HG02763 (cell line): ENCODE data around the gene TGM1.

Source experiments
- ATAC-seq: cut with Tn5 transposase; IDR thresholded peaks from one replicate; pipeline ENCODE4 v1.9.1; 2021; ENCODE audit warnings: mild to moderate bottlenecking, moderate library complexity; ENCODE audit not compliant: unreplicated experiment

Gene TGM1

DNA sequence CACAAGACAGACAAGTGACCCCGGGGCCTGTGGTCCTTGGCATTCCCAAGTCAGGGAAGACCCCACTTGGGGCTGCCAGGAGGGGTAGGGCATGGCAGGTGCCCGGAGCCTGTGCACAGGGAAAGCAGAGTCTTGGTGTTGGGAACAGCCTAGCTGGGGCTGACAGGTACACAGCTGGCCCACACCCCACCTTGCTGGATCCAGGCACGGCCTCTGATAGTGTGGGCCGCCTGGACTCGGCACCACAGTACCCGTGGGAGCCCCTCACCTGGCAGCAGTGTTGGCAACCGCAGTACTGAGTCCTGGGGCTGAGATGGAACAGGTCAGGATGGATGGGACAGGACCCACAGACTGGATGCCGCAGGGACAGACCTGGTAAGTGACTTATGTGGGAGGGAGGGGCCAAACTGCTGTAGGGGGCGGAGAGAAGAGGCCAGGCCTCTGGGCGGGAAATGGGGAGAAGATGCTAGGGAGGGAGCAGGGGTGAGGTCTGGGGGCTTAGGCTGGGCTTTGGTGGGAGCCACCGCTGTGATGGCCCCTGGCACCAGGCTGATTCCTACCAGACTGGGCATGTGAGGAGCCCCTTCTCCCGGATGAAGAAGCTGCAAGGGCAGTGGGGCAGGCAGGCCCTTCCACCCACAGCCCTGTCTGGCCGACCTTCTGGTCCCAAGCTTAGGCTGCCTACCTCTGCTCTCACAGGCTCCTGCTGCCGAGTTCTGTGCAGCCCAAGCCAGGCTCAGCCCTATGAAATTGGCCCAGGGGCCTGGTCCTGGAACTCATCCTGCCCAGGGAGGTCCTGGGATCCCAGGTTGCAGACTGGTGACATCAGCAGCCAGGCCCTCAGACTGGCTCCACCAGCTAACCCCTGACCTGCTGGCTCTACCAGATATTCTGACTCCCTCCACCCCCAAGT lies at the start of gene TGM1:
Gene TGM1 (minus strand): TSS at position 357 of the 913 bp plus-strand sequence. CDS start 825 bp downstream, outside the sequence.
- ATAC-seq, result no peak

DNA sequence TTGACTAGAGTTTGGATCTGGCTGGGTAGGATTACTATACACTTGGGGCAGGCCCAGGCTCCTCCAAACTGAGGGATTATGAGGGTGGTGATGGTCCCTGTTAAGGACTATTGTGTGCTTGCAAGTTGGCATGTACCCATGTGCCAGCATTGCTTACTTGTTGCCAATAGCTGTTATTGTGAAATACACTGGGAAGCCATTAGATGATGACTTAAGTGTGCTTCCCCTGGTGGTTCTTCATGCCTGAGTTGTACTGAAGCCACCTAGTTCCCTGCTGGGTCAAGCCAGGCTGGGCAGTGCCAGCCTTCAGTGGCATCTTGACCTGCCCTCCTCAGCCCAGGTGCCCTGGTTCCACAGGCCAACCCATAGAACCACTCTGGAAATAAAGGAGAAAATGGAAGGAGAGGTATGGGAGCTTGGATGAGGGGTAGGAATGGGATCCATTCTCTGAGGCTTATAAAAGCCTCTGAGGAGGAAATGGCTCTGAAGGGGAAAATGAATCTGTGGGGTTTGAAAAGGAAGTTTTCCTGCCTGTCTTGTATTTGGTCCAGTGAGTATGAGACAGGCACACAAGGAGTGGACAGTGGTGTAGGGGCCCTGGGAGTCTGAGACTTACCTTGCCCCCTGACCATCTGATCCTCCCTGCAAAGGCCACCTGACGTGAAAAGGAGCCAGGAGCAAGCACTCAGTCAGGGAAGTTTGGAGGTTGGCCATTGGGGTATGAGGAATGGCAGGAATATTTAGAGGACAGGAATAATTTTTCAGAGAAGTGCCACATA lies 49.0 kb upstream of the TGM1 start:
- no peak for ATAC-seq

DNA sequence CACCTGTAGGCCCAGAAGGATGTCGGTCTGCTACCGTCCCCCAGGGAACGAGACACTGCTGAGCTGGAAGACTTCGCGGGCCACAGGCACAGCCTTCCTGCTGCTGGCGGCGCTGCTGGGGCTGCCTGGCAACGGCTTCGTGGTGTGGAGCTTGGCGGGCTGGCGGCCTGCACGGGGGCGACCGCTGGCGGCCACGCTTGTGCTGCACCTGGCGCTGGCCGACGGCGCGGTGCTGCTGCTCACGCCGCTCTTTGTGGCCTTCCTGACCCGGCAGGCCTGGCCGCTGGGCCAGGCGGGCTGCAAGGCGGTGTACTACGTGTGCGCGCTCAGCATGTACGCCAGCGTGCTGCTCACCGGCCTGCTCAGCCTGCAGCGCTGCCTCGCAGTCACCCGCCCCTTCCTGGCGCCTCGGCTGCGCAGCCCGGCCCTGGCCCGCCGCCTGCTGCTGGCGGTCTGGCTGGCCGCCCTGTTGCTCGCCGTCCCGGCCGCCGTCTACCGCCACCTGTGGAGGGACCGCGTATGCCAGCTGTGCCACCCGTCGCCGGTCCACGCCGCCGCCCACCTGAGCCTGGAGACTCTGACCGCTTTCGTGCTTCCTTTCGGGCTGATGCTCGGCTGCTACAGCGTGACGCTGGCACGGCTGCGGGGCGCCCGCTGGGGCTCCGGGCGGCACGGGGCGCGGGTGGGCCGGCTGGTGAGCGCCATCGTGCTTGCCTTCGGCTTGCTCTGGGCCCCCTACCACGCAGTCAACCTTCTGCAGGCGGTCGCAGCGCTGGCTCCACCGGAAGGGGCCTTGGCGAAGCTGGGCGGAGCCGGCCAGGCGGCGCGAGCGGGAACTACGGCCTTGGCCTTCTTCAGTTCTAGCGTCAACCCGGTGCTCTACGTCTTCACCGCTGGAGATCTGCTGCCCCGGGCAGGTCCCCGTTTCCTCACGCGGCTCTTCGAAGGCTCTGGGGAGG lies 47.9 kb upstream of the TGM1 start, which contains the start of gene LTB4R:
Gene LTB4R (plus strand): TSS at position 857 of the 959 bp plus-strand sequence. CDS start 4,150 bp downstream, outside the sequence.
- peak; percentile 56 for ATAC-seq

DNA sequence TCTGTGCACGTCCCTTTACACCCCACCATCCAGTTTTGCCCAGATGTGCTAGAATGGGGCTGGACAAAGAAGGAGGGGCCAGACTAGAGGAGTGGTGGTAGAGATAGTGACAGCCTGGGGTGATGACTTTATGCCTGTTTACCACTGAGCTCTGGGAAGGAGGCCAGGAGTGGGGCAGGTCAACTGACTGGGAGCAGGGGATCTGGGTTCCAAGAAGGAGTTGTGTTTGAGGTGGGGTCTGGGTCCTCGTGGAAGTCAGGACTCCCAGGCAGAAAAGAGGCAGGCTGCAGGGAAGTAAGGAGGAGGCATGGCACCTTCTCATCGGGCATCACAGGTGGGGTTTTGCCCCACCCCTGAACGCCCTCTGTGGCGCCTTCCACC lies 47.3 kb upstream of the TGM1 start:
- ATAC-seq, result no peak

DNA sequence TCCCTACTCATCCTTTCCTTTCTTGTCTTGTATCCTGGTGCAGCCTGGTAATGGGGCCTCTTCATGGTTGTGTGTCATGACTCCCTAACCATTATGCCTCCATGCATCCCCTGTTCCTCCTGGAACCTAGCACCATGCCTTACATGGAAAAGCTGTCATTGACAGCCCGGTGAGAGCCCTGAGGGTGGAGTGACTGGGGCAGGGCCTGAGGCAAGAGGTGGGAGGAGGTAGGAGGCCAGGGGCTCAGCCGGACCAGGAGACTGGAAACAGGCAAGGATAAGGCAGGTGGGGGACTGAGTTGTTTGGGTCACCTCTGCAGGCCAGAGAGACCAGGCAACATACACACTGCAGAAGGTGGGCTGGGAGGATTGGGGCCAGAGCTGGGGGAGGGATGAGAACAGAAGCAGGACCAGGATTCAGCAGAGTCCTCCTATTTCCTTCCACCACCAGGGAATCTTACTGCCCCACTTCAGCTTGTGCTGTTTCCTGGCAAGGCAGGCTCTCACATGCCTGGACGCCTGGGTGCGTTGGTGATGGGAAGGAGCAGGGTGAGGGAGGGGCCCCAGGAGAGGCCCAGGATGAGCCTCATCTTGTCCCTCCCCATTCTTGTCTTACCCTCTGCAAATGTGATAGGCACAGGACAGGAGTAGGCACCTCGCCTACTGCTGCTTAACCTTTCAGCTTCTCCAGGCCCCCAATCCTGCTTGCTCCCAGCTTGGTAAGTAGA lies 46.7 kb upstream of the TGM1 start, which contains the start of gene LTB4R2:
Gene LTB4R2 (plus strand): TSS at position 603 of the 727 bp plus-strand sequence. CDS start 525 bp downstream, outside the sequence.
- no peak for ATAC-seq

DNA sequence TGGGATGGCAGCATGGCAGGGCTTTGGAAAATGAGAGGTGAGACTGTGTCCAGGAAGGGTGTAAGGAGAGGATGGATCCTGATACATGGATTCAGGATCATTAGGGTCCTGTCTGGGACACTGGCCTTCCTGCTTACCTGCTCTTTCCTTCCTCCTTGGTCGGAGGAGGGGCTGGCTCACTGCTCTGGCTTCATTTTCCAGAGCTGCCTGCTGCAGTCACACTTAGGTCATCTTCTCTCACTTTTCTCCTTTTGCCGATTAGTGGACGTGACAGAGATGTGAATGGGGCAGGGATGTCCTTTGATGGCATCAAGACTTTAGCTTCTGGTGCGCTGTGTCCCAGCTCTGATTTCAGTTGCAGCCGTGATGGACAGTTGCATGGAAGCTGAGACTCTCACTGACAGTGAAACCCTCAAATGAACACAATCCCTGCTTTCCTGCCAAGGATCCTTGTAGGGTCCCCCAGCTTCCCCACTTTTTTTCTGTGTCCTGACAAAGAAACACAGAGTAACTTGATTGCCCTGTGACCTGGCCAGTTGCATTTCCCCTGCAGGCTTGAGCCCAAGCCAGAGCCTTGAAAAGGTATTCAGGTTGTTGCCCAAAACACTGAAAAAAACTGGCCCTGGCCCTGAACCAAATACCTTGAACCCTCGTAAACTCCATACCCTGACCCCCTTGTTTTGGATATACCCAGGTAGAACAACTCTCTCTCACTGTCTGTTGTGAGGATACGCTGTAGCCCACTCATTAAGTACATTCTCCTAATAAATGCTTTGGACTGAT lies 45.6 kb upstream of the TGM1 start:
- no peak for ATAC-seq

DNA sequence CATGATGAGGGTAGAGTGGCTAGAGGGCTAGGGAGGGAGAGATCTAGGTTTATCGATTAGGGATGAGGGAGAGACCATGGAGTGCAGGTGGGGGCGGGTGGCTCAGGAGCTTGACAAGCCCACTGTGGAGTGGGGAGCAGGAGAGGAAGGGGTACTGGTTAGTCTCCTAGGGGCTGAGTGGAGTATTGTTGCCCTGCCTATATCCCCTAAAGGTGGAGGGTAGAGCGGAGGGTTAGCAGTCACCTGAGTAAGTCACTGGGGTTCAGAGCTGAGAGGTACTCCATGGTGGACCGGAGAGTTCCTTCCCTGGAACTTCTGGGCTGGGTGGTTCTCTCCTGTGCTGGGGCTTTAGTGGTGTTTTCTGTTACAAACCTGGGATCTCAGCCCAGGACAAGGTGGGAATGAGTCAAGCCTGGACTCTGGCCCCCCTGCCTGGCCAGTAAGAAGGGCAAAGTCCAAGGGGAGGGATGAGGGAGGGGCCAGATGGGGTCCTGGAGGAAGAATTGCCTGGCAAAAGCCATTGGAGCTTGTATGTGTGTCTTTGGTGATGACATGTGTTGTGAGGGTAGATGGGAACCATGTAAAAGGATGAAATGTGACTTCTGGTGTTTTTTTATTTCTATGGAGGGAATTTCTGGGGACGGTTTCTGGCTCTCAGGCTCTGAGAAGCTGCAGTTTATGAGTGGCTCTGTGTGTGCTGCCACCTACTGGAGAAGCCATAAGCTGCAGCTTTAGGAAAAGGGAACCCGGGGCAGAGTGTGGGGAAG lies 44.8 kb upstream of the TGM1 start, which contains the start of gene CIDEB:
Gene CIDEB (minus strand): TSS at position 403 of the 767 bp plus-strand sequence. CDS start 119 bp downstream, at position 284.
- ATAC-seq, result no peak

DNA sequence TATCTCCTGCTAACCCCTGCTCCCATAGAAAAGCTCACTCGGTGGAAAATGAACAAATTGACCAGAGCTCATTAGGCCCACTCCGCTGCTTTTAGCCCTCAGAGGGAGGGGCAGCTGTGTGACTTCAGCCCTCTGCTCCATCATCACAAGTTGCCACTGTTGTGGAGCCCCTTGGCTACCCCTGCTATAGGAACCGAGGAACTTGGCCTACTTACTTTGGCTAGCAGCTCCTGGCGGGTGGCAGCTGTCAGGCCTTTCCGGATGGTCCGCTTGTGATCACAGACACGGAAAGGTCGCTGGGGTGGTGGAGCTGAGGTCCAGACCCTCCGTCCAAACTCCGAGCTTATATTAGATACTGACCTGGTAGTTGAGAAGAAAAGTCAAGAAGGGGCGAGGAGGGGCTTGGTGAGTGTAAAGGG lies 44.2 kb upstream of the TGM1 start:
- no peak for ATAC-seq

DNA sequence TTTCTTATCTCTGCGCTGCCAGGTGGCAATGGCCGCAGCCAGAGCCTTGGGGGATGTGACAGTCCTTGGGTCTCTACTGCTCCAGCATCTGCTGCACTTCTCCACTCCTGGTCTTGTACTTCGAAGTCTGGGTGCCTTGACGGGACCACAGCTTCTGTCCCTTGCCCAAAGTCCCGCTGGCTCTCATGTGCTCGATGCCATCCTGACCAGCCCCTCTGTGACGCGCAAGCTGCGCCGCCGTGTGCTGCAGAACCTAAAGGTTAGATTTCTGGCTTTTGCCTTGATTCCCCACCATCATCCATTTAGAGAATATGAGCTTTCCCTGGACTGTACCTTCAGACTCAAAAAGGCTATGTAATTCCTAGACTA lies 41.0 kb upstream of the TGM1 start:
- ATAC-seq, result no peak

DNA sequence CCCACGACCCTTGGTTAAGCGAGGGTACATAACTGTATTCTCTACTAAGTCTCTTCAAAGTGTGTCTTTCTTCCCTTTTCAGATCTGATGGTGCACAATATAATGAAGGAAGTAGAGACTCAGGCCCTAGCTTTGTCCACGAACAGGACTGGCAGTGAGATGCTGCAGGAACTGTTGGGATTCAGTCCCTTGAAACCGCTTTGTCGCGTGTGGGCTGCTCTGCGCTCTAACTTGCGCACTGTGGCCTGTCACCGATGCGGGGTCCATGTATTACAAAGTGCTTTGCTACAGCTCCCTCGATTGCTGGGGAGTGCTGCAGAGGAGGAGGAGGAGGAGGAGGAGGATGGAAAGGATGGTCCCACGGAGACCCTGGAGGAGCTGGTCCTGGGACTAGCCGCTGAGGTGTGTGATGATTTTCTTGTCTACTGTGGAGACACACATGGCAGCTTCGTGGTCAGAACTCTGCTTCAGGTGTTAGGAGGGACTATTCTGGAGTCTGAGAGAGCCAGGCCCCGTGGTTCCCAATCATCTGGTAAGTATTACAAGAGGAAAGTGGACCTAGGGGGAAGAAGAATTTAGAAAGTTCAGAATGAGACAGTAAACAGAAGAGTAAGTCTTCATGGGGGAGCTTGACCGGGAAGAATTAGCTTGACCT lies 37.5 kb upstream of the TGM1 start:
- no peak for ATAC-seq

DNA sequence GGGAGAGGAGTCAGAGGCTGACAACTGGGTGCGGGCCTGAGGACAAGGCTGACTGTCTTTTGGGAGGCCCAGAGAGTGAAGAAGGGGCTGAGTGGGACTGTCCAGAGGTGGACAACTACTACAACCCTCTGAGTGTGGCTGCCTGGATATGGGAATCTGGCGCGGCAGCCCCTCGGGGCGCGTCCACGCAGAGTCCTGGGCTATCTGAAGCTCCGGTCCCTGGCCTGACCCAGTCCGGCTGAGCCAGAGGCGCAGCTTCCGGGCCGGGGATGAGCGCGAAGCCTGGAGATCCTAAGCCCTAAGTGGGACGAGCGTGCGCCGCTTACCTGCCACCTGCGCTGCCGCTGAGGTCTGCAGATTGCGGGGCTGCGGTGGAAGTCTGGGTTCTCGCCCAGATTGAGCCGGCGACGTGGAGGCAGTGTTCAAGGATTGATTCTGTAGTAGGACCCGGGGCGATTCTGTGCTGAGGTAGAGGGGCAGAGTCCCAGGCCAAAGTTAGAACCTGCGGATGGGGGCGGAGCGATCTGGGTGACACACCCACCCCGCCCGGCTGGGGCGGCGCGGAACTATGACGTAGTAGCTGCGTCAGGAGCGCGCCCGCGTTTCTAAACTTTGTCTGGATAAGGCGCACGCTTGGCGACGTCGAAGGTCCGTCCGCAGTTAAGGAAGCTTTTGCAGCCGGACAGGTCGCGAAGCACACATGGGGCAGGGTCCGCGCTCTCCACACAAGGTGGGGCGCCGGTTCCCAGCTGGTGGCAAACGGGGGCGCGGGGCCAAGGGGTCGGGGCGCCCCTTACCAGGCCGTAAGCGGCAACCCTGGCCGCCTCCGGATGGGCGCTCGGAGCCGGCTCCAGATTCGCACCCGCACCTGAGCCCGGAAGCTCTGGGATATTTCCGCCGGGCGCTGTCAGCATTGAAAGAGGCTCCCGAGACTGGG lies 36.5 kb upstream of the TGM1 start, which contains the start of the genes DHRS1 and NOP9:
Gene DHRS1 (minus strand): TSS at position 526 of the 937 bp plus-strand sequence. CDS start 674 bp downstream, outside the sequence.
Gene NOP9 (plus strand): TSS at position 596 of the 937 bp plus-strand sequence. CDS start 105 bp downstream, at position 701.
- peak; percentile 68 for ATAC-seq

DNA sequence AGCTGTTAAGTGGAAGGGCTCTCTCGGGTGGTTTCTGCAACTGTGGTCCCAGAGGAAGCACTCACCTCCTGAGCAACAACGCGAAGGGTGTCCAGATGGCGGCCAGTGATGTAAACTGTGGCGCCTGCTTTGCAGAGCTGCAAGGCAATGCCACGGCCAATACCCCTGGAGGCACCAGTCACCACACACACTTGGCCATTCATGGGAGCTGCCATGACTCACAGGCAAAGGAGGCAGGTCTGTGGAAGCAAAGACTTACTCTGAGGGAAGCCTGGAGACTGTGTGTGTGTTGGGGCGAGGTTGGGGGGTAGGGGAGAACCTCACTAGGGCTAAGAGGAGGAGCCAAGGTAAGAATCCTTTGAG lies 35.9 kb upstream of the TGM1 start:
- no peak for ATAC-seq

DNA sequence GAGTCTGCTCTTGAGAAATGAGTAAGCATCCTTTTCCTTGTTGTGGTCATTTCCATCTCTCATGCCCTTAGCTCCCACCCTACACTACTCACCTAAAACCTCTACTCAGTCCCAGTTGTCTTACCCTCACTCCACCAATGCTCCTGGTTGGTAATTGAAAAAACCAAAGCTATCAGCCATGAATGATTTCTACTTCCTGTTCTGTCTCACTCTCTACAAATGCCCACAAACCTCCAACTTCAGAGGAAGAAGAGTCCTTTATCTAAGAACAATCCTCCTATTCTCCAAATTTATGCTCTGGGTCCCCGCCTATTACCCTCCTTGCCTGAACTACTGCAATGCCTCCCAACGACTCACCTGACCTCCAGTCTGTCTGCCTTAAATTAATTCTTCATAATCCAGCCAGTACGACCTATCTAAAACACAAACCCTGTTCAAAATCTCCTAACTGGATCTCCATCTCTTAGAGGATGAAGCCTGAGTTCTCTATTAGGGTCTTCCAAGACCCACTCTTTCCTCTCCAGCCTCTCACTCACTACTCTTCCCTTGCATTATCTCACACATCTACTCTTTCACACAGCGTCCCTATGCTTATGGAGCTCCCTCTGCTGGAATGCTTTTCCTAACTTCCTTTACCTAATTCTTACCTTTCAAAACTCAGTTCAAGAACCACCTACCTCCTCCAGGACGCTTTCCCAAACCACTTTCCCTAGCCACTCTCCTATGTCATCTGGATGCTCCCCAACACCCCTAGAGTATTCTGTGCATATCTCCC lies 34.4 kb upstream of the TGM1 start:
- peak; percentile 5 for ATAC-seq

DNA sequence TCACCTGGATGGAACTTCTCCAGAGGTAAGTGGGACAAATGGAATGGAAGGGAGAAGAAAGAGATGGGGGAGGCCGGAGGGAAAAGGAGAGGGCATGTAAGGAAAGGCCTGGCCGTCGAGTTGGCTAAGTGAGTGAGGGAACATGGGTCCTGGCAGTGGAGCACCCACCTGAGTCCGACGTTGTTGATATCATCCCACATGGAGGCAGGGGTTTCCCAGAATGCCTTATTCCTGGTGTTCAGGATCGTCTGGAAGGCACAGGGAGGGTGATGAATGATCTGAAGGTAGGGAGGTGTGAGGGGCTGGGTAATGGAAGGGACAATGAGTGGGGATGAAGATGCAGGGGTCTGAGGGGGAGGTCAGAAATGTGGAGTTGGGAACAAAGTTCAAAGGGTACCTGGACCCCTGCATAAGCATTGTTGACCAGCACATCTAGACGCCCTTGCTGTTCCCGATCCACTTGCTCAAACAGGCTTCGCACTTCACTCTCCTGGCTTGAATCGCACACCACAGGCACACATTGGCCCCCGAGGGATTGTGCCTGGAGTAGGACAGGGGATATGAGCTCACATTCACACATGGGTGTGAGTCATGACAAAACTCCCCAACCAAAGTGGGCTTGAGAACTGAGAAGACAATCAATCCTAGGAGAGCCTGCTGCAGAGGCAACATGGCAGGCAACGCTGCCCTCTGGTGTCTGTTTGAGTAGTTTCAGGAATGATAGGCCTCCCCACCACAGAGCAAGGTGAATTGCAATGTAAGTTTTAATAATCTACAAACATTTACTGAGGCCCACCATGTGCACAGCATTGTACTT lies 33.6 kb upstream of the TGM1 start:
- peak; percentile 42 for ATAC-seq

DNA sequence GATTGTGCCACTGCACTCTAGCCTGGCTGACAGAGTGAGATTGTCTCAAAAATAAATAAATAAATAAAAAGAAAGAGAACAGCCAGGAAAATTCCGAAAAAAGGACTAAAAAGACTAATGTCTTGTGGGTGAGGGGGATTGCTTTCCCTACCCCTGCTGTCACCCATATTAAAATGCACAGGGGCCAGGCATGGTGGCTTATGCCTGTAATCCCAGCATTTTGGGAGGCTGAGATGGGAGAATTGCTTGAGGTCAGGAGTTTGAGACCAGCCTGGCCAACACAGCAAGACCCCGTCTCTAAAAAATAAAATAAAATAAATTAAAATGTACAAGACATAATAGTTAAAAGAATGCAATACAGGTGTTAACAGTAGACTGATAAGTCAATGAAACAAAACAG lies 30.5 kb upstream of the TGM1 start:
- no peak for ATAC-seq
